ENCODE data around the gene RAVER2.

The RAVER2 gene

DNA sequence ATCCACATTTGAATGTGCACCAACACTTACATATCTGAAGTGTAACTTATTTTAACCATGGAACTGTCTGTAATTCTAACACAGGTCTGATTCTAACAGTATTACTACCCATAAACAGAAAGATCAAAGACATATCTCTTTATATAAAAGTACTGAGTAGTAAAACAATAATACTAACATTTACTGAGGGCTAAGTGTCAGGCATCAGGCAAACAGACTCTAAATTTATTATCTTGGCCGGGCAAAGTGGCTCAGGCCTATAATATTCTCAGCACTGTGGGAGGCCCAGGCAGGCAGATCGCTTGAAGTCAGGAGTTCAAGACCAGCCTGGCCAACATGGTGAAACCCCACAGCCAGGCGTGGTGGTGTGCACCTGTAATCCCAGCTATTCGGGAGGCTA is 135.6 kb downstream of the RAVER2 start:
- no peak for DNase-seq

DNA sequence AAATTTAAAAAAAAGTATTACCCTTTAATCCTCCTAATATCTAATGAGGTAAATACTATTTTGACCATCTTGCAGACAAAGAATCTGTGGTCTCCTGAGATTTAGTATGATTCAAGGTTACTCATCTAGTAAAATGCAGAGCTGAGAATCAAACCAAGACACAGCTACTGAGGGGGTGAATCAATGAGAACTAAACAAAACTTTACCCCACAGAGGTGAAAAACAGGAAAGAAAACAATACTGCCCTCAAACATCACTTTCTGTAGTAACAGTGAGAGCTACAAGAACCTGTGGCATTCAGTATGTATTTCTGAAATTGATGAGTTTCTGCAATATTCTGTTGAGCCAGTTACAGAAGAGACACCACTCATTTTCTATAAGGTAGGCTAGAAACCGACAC is 136.4 kb downstream of the RAVER2 start:
- DNase-seq: no peak
